ENCODE measurements around the gene IFNA17. TPM values are rescaled to one million over a fixed set of nuclear protein-coding genes. Genes with fewer than 3 reads are reported as not detected.
"Not testable (repeated sequence)": the region's sequence is repeated elsewhere in the genome, so short reads cannot be mapped to it uniquely, and the experiment has no call there.

Gene IFNA17
- total RNA-seq, 1 donor: not detected

- no peak overlapping the region for H3K4me2 ChIP-seq (ENCODE audit: insufficient read depth, low read length)
- H3K27ac ChIP-seq (ENCODE audit: low read depth, low read length): no peak overlapping the region
- H3K4me3 ChIP-seq (ENCODE audit: insufficient read depth, low read length): no peak overlapping the region
- H3K4me1 ChIP-seq (ENCODE audit: insufficient read depth, low read length): no peaks in the 10 kb centered on the region
- peaks cover 2% of the 10 kb centered on the region for H3K27me3 ChIP-seq (ENCODE audit: insufficient read depth, low read length)
- H3K79me2 ChIP-seq (ENCODE audit: insufficient read depth, low read length): no peaks in the 10 kb centered on the region
- no peak for DNase-seq (ENCODE audit: insufficient read length, low spot score, missing footprints)
- no peaks in the 10 kb centered on the region for H3K9me3 ChIP-seq (ENCODE audit: low read depth, low read length)
- H3K36me3 ChIP-seq (ENCODE audit: insufficient read depth, low read length): no peaks in the 10 kb centered on the region
- TF ChIP-seq CTCF (IDR thresholded peaks at IDR 0.05; ENCODE audit: extremely low read depth, low read depth, low read length): no peak
- H4K20me1 ChIP-seq (ENCODE audit: insufficient read depth, low read length): no peaks in the 10 kb centered on the region
- H2AFZ ChIP-seq (ENCODE audit: low read length): no peak overlapping the region
These were observed 5.2 kb upstream of the IFNA17 start for GRCh38 chr9:21233258-21233657.

GRCh38 chr9:21217211-21217610 is 10.8 kb downstream of the IFNA17 start, which contains the start of gene IFNA16:
Gene IFNA16 (minus strand): TSS chr9:21217311. CDS start chr9:21217305, 6 bp downstream.
- H2AFZ ChIP-seq (ENCODE audit: low read length); DNase-seq (ENCODE audit: insufficient read length, low spot score, missing footprints); H4K20me1 ChIP-seq (ENCODE audit: insufficient read depth, low read length); H3K27ac ChIP-seq (ENCODE audit: low read depth, low read length); H3K27me3 ChIP-seq (ENCODE audit: insufficient read depth, low read length); H3K79me2 ChIP-seq (ENCODE audit: insufficient read depth, low read length); H3K4me2 ChIP-seq (ENCODE audit: insufficient read depth, low read length); H3K4me3 ChIP-seq (ENCODE audit: insufficient read depth, low read length); H3K36me3 ChIP-seq (ENCODE audit: insufficient read depth, low read length); H3K9me3 ChIP-seq (ENCODE audit: low read depth, low read length); H3K4me1 ChIP-seq (ENCODE audit: insufficient read depth, low read length): not testable (repeated sequence)

- H3K36me3 ChIP-seq (ENCODE audit: insufficient read depth, low read length); H4K20me1 ChIP-seq (ENCODE audit: insufficient read depth, low read length); DNase-seq (ENCODE audit: insufficient read length, low spot score, missing footprints); H3K27me3 ChIP-seq (ENCODE audit: insufficient read depth, low read length); H3K79me2 ChIP-seq (ENCODE audit: insufficient read depth, low read length); H2AFZ ChIP-seq (ENCODE audit: low read length); H3K4me1 ChIP-seq (ENCODE audit: insufficient read depth, low read length); H3K4me3 ChIP-seq (ENCODE audit: insufficient read depth, low read length); H3K9me3 ChIP-seq (ENCODE audit: low read depth, low read length); H3K4me2 ChIP-seq (ENCODE audit: insufficient read depth, low read length); H3K27ac ChIP-seq (ENCODE audit: low read depth, low read length): not testable (repeated sequence)
- TF ChIP-seq CTCF (IDR thresholded peaks at IDR 0.05; ENCODE audit: extremely low read depth, low read depth, low read length): peak; percentile 53
These were observed 14.4 kb downstream of the IFNA17 start for GRCh38 chr9:21213411-21214326.

- not testable (repeated sequence) for DNase-seq (ENCODE audit: insufficient read length, low spot score, missing footprints); H3K4me1 ChIP-seq (ENCODE audit: insufficient read depth, low read length); H3K4me2 ChIP-seq (ENCODE audit: insufficient read depth, low read length); H3K79me2 ChIP-seq (ENCODE audit: insufficient read depth, low read length); H2AFZ ChIP-seq (ENCODE audit: low read length); H3K4me3 ChIP-seq (ENCODE audit: insufficient read depth, low read length); H4K20me1 ChIP-seq (ENCODE audit: insufficient read depth, low read length); H3K27ac ChIP-seq (ENCODE audit: low read depth, low read length); H3K27me3 ChIP-seq (ENCODE audit: insufficient read depth, low read length); H3K9me3 ChIP-seq (ENCODE audit: low read depth, low read length); H3K36me3 ChIP-seq (ENCODE audit: insufficient read depth, low read length)
These were observed 15.9 kb downstream of the IFNA17 start for GRCh38 chr9:21212160-21212559.

GRCh38 chr9:21210782-21211181 is 17.2 kb downstream of the IFNA17 start:
- not testable (repeated sequence) for H4K20me1 ChIP-seq (ENCODE audit: insufficient read depth, low read length)

More at GRCh38 chr9:21210782-21211181, 17.2 kb downstream of the IFNA17 start:
- not testable (repeated sequence) for H3K4me2 ChIP-seq (ENCODE audit: insufficient read depth, low read length); DNase-seq (ENCODE audit: insufficient read length, low spot score, missing footprints); H3K27ac ChIP-seq (ENCODE audit: low read depth, low read length); H2AFZ ChIP-seq (ENCODE audit: low read length); H3K36me3 ChIP-seq (ENCODE audit: insufficient read depth, low read length); H3K4me1 ChIP-seq (ENCODE audit: insufficient read depth, low read length); H3K9me3 ChIP-seq (ENCODE audit: low read depth, low read length); H3K27me3 ChIP-seq (ENCODE audit: insufficient read depth, low read length); H3K4me3 ChIP-seq (ENCODE audit: insufficient read depth, low read length); H3K79me2 ChIP-seq (ENCODE audit: insufficient read depth, low read length)

All from osteoblast (primary cell).